Thymus (tissue), 11 donors: ENCODE measurements around the gene ALG14. TPM values are rescaled to one million over a fixed set of nuclear protein-coding genes. Genes with fewer than 3 reads are reported as not detected.
"Not testable (repeated sequence)": the region's sequence is repeated elsewhere in the genome, so short reads cannot be mapped to it uniquely, and the experiment has no call there.

Source experiments
- DNase-seq, 9 donors: peaks; one replicate each; pipeline ENCODE4 v3.0.0-alpha.2; 2013; ENCODE audit warnings: low spot score in 9 of 9, low read depth in 6 of 9, missing footprints in 1 of 9
- H3K27ac ChIP-seq, 2 donors: one replicate each; pipeline ENCODE4 v1.5.1; 2013; ENCODE audit warnings: control low read depth in 1 of 2, low read depth in 1 of 2, low read length in 1 of 2, mild to moderate bottlenecking in 1 of 2, moderate library complexity in 1 of 2
- H3K27me3 ChIP-seq, 2 donors: one replicate each; pipeline ENCODE4 v1.5.1; 2013; ENCODE audit warnings: low read length in 1 of 2; ENCODE audit not compliant: control insufficient read depth in 2 of 2, insufficient read depth in 1 of 2
- H3K36me3 ChIP-seq, 2 donors: one replicate each; pipeline ENCODE4 v1.5.1; 2013; ENCODE audit warnings: low read length in 1 of 2, mild to moderate bottlenecking in 1 of 2, moderate library complexity in 1 of 2; ENCODE audit not compliant: control insufficient read depth in 2 of 2, insufficient read depth in 2 of 2
- H3K4me1 ChIP-seq, 2 donors: one replicate each; pipeline ENCODE4 v1.5.1; 2013; ENCODE audit warnings: low read length in 2 of 2; ENCODE audit not compliant: control insufficient read depth in 2 of 2, insufficient read depth in 2 of 2
- H3K4me3 ChIP-seq, 2 donors: one replicate each; pipeline ENCODE4 v1.5.1; 2013; ENCODE audit warnings: low read length in 2 of 2, control low read depth in 1 of 2, mild to moderate bottlenecking in 1 of 2
- H3K9me3 ChIP-seq, 2 donors: one replicate each; pipeline ENCODE4 v1.5.1; 2013; ENCODE audit warnings: low read length in 1 of 2, mild to moderate bottlenecking in 1 of 2; ENCODE audit not compliant: control insufficient read depth in 2 of 2, insufficient read depth in 1 of 2
- WGBS: extraction: QIAGEN DNeasy Blood & Tissue Kit; methylation state at CpG from one replicate; pipeline ENCODE4 v1.1.7; 2013; 5-methylcytosine and 5-hydroxymethylcytosine counted together
- polyA plus RNA-seq: library from polyadenylated mRNA; stranded (reverse); fragments of 200-250 nt; gene quantifications from one replicate; pipeline ENCODE4 v1.2.3, GENCODE V29; 2013
- total RNA-seq: library from RNA; stranded (reverse); fragments of 120-200 nt; gene quantifications from one replicate; pipeline ENCODE4 v1.2.4, GENCODE V29; 2013
- donor health status: healthy.

ALG14 gene
- total and polyA plus RNA-seq, 2 donors, result 1.3 to 4.3 TPM

- Histone ChIP-seq H3K4me1 (no peaks in the 10 kb centered on the region), H3K36me3 (peaks cover 0 to 5% of the 10 kb centered on the region in 2 donors), H3K27ac (no peak overlapping the region), H3K4me3 (no peak overlapping the region), H3K9me3 (no peaks in the 10 kb centered on the region), H3K27me3 (no peaks in the 10 kb centered on the region)
- WGBS, result 90% methylated on average over 3 of the region's 3 CpGs
- DNase-seq, result no peak
Observed at GRCh38 chr1:95061445-95062006, 11.2 kb downstream of the ALG14 start.

- H3K36me3 ChIP-seq, result peaks cover 0 to 3% of the 10 kb centered on the region in 2 donors
- no peak overlapping the region for H3K4me3 ChIP-seq
- H3K27me3 ChIP-seq, result no peaks in the 10 kb centered on the region
- no peak for DNase-seq
- no peaks in the 10 kb centered on the region for H3K9me3 ChIP-seq
- H3K27ac ChIP-seq, result no peak overlapping the region
- H3K4me1 ChIP-seq, result no peaks in the 10 kb centered on the region
- 97% methylated on average over 9 of the region's 9 CpGs for WGBS
Observed at GRCh38 chr1:95058974-95059373, 13.8 kb downstream of the ALG14 start.

GRCh38 chr1:95057351-95057750, 15.4 kb downstream of the ALG14 start:
- no peak for DNase-seq
- Histone ChIP-seq H3K36me3 (peaks cover 0 to 1% of the 10 kb centered on the region in 2 donors), H3K27ac (no peak overlapping the region), H3K9me3 (no peaks in the 10 kb centered on the region), H3K4me3 (no peak overlapping the region), H3K27me3 (no peaks in the 10 kb centered on the region), H3K4me1 (no peaks in the 10 kb centered on the region)
- 98% methylated on average over 6 of the region's 6 CpGs for WGBS

- no peak for DNase-seq
- no peaks in the 10 kb centered on the region for H3K9me3 ChIP-seq
- H3K36me3 ChIP-seq, result no peaks in the 10 kb centered on the region
- no peaks in the 10 kb centered on the region for H3K27me3 ChIP-seq
- H3K27ac ChIP-seq, result no peak overlapping the region
- 93% methylated on average over 5 of the region's 5 CpGs for WGBS
- no peak overlapping the region for H3K4me3 ChIP-seq
- no peaks in the 10 kb centered on the region for H3K4me1 ChIP-seq
Observed at GRCh38 chr1:95049935-95050334, 22.8 kb downstream of the ALG14 start.

GRCh38 chr1:95048317-95048716, 24.4 kb downstream of the ALG14 start:
- DNase-seq, result no peak
- no peak overlapping the region for H3K4me3 ChIP-seq
- WGBS, result 94% methylated on average over 3 of the region's 3 CpGs
- H3K4me1 ChIP-seq, result no peaks in the 10 kb centered on the region
- no peaks in the 10 kb centered on the region for H3K36me3 ChIP-seq
- H3K9me3 ChIP-seq, result no peaks in the 10 kb centered on the region
- no peaks in the 10 kb centered on the region for H3K27me3 ChIP-seq
- H3K27ac ChIP-seq, result no peak overlapping the region

- H3K9me3 ChIP-seq, H3K36me3 ChIP-seq, H3K27ac ChIP-seq, DNase-seq, H3K4me1 ChIP-seq, H3K27me3 ChIP-seq, H3K4me3 ChIP-seq: not testable (repeated sequence)
- 97% methylated on average over 3 of the region's 3 CpGs for WGBS
Observed at GRCh38 chr1:95047624-95048023, 25.1 kb downstream of the ALG14 start.

- Histone ChIP-seq H3K36me3 (no peaks in the 10 kb centered on the region), H3K27me3 (no peaks in the 10 kb centered on the region), H3K27ac (no peak overlapping the region), H3K4me3 (no peak overlapping the region), H3K4me1 (no peaks in the 10 kb centered on the region), H3K9me3 (no peaks in the 10 kb centered on the region)
- DNase-seq, result no peak
- WGBS, result 95% methylated on average over 3 of the region's 3 CpGs
Observed at GRCh38 chr1:95046359-95046758, 26.4 kb downstream of the ALG14 start.

- no peak overlapping the region for H3K27ac ChIP-seq
- WGBS, result 43% methylated on average over 11 of the region's 11 CpGs
- peak; percentile 61 to 90 (median 79) for DNase-seq
Observed at GRCh38 chr1:95043141-95043980, 29.4 kb downstream of the ALG14 start.

GRCh38 chr1:95042286-95042685, 30.5 kb downstream of the ALG14 start:
- H3K27me3 ChIP-seq, result no peaks in the 10 kb centered on the region
- 88% methylated on average over 3 of the region's 3 CpGs for WGBS
- H3K4me1 ChIP-seq, result no peaks in the 10 kb centered on the region
- no peaks in the 10 kb centered on the region for H3K9me3 ChIP-seq
- no peak overlapping the region for H3K4me3 ChIP-seq
- no peak overlapping the region for H3K27ac ChIP-seq
- no peaks in the 10 kb centered on the region for H3K36me3 ChIP-seq
- DNase-seq, result peak in 1 of 9 donors; percentile 8

More at GRCh38 chr1:95043141-95043980, 29.4 kb downstream of the ALG14 start:
- no peaks in the 10 kb centered on the region for H3K4me1 ChIP-seq
- no peak overlapping the region for H3K4me3 ChIP-seq
- H3K36me3 ChIP-seq, result no peaks in the 10 kb centered on the region
- no peaks in the 10 kb centered on the region for H3K9me3 ChIP-seq
- H3K27me3 ChIP-seq, result no peaks in the 10 kb centered on the region
